AG10803 (cell line): Measurements from ENCODE around the gene TIAM1.

Experiments
- DNase-seq: peaks from one replicate; pipeline ENCODE4 v3.0.0; 2010; ENCODE audit warnings: low read depth
- H3K4me3 ChIP-seq: 2 replicates; pipeline ENCODE4 v1.5.1; 2011; ENCODE audit warnings: mild to moderate bottlenecking, low read length, control low read depth
- CTCF ChIP-seq: conservative IDR thresholded peaks from 2 replicates; pipeline ENCODE4 v1.5.1; 2011; ENCODE audit warnings: mild to moderate bottlenecking, low read length, control low read depth, inconsistent platforms

Gene TIAM1

GRCh38 chr21:31317688-31318087 is 26.4 kb downstream of the TIAM1 start:
- no peak overlapping the region for H3K4me3 ChIP-seq
- no peak for DNase-seq
- no peak for TF ChIP-seq CTCF

DNA sequence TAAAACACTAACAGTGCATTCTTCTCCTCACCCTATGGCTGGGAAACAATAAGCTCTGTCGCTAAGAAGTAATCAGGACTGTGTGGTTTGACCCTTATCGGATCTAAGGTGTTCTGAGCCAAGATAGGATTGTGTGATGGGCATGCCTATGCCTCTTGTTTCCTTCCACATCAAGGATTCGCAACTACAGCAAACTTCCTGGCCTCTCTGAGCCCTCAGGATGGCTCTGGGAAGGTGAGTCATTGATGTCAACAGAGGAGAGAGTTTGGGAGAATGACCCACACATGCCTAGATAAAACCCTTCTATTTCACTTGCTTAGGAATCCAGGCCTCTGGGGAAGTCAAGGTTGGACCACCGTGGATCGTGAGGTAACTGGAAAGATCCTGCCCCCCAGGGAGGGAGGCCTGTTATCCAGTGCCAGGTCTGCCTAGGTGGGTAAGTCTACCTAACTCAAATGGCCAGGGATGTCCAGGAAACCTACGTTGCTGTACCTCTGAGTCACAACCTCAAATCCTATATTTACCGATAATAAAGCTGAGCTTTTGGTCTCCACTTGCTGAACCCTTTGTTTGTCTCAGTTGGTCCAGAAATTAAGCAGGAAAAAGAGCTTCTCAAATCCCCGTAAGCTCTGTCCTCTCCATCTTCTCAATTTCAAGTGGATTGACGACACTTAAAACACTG is 27.4 kb downstream of the TIAM1 start:
- no peak for TF ChIP-seq CTCF
- no peak overlapping the region for H3K4me3 ChIP-seq
- no peak for DNase-seq

DNA sequence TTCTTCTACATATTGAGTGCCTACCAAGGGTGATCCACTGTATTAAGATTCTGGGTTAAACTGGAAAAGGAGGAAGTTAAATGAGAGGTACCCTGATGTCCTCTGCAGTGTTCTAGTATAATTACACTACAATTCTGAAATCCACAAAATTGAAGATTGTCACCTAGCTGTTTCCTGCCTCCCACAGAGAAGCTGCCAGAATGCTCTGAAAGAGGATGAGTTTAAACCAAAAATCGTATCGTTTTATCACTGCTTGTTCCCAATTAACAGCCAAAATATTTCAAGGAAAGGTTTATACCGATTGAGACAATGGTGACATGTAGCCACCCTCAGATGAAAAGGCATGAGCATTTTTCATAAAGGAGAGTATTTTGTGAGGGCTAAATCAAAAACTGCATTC is 28.0 kb downstream of the TIAM1 start:
- TF ChIP-seq CTCF, result no peak
- H3K4me3 ChIP-seq, result no peak overlapping the region
- no peak for DNase-seq

GRCh38 chr21:31310750-31311149 is 33.3 kb downstream of the TIAM1 start:
- TF ChIP-seq CTCF, result no peak
- no peak overlapping the region for H3K4me3 ChIP-seq
- no peak for DNase-seq

GRCh38 chr21:31308584-31308983 is 35.5 kb downstream of the TIAM1 start:
- no peak for DNase-seq
- TF ChIP-seq CTCF, result no peak
- H3K4me3 ChIP-seq, result no peak overlapping the region

GRCh38 chr21:31305888-31306287 is 38.2 kb downstream of the TIAM1 start:
- H3K4me3 ChIP-seq, result no peak overlapping the region
- no peak for TF ChIP-seq CTCF
- no peak for DNase-seq

- no peak for DNase-seq
- TF ChIP-seq CTCF, result no peak
- H3K4me3 ChIP-seq, result no peak overlapping the region
Observed at GRCh38 chr21:31299291-31300147, 44.5 kb downstream of the TIAM1 start.
